ENCODE results near the gene PAXX. TPM values are rescaled to one million over a fixed set of nuclear protein-coding genes. Genes with fewer than 3 reads are reported as not detected.

PAXX gene
- total and polyA plus RNA-seq, 9 of the 15 experiments (the other 6 are each of a cell fraction or from before 2014, with no cell fraction given), result 1.2 to 175 (median 38.5) TPM

- FAIRE-seq (no peak), ATAC-seq (no peak; the same call in 2 of the 3 replicates), DNase-seq (ENCODE audit: extremely low read depth in 1 of 4, low spot score in 3 of 4) (no peak)
- Histone ChIP-seq H2AFZ (ENCODE audit: low read depth, low read length) (no peak overlapping the region), H3K9me1 (ENCODE audit: control insufficient read depth, insufficient read depth, low read length) (no peaks in the 10 kb centered on the region), H3K9me3 (replicated peaks; ENCODE audit: control insufficient read depth, insufficient read depth, low read depth, low read length) (0 out of 2 replicates have a peak, but pooled peaks cover 1% of the 10 kb centered on the region), H4K20me1 (replicated peaks; ENCODE audit: control insufficient read depth, insufficient read depth, low read length) (no peaks in the 10 kb centered on the region), H3K27ac (ENCODE audit: extremely low read depth, low read depth, low read length) (no peak overlapping the region), H3K4me1 (replicated peaks in 1 of 2; ENCODE audit: control insufficient read depth in 2 of 2, insufficient read depth in 2 of 2, low read length in 2 of 2) (peaks cover 0 to 56% of the 10 kb centered on the region in 2 experiments; a peak in 2 of 5 replicates), H3K27me3 (ENCODE audit: control insufficient read depth in 2 of 2, insufficient read depth in 2 of 2, low read length in 2 of 2) (no peaks in the 10 kb centered on the region), H3K4me2 (ENCODE audit: insufficient read depth, low read length) (no peak overlapping the region), H3K4me3 (no peak overlapping the region), H3K36me3 (ENCODE audit: control insufficient read depth, insufficient read depth, low read length) (no peaks in the 10 kb centered on the region), H3K9ac (ENCODE audit: insufficient read depth in 1 of 2, low read depth in 2 of 2, low read length in 2 of 2) (peak overlapping the region in 1 of 2 experiments; percentile 36; a peak in 2 of 4 replicates), H3K79me2 (ENCODE audit: control insufficient read depth, insufficient read depth, low read length) (no peaks in the 10 kb centered on the region)
- in situ Hi-C loops (cut with MboI), result no loop called here
- ChIA-PET CTCF (ENCODE audit: low intra/inter-chr PET ratio) (no interaction called here), POLR2A (interaction anchor here (0.5 to 1.4 kb wide), 3 partner anchors 11 to 234 kb away, joined by 3 to 4 read pairs (median 3); partner anchors contain the start of genes PAXX and TUBB4B)
- WGBS (ENCODE audit: insufficient coverage, low coverage, missing lambda C conversion rate), result 30% methylated on average over 23 of the region's 30 CpGs
- no TSS peak for BruUV-seq (replicated peaks)
- intact Hi-C loops (cut with micrococcal nuclease), result no loop called here
- TF ChIP-seq WHSC1 (IDR thresholded peaks at IDR 0.05; ENCODE audit: low read length) (no peak), TCF7 (IDR thresholded peaks at IDR 0.05; ENCODE audit: borderline replicate concordance) (no peak), NFATC3 (IDR thresholded peaks at IDR 0.05) (no peak), RAD21 (CRISPR knock-in tag; conservative IDR thresholded peaks at IDR 0.05 in 1 of 2, IDR thresholded peaks at IDR 0.05 in 1 of 2) (no peak), NCOA6 (IDR thresholded peaks at IDR 0.05) (no peak), ZNF592 (IDR thresholded peaks at IDR 0.05) (no peak), ZNF133 (CRISPR knock-in tag; IDR thresholded peaks at IDR 0.05) (no peak), ZBTB8A (IDR thresholded peaks at IDR 0.05; ENCODE audit: partially characterized antibody) (no peak), ZNF12 (CRISPR knock-in tag; IDR thresholded peaks at IDR 0.05) (no peak), PHB2 (IDR thresholded peaks at IDR 0.05; ENCODE audit: low read depth) (no peak), NFIC (IDR thresholded peaks at IDR 0.05) (no peak), ZC3H8 (IDR thresholded peaks at IDR 0.05) (no peak), DEAF1 (CRISPR knock-in tag; IDR thresholded peaks at IDR 0.05) (no peak), EGR1 (conservative IDR thresholded peaks at IDR 0.05) (no peak), PYGO2 (tag; IDR thresholded peaks at IDR 0.05) (no peak), ZNF398 (CRISPR knock-in tag; IDR thresholded peaks at IDR 0.05) (no peak)
Observed at GRCh38 chr9:137007108-137007815, 15.0 kb downstream of the PAXX start.

Data from K562 (cell line).